EL (cell line): ENCODE results near the gene TIFAB.

Experiments used
- DNase-seq: peaks from one replicate; pipeline ENCODE4 v3.0.0-alpha.2; 2016

TIFAB gene

GRCh38 chr5:135422419-135422818, 29.7 kb downstream of the TIFAB start:
- no peak for DNase-seq

GRCh38 chr5:135417083-135417482, 35.1 kb downstream of the TIFAB start:
- DNase-seq, result no peak

- no peak for DNase-seq
These were observed 47.1 kb downstream of the TIFAB start for GRCh38 chr5:135405082-135405481.

- no peak for DNase-seq
These were observed 50.1 kb downstream of the TIFAB start for GRCh38 chr5:135402031-135402430.

GRCh38 chr5:135400866-135401265, 51.3 kb downstream of the TIFAB start:
- no peak for DNase-seq

- DNase-seq, result no peak
These were observed 52.2 kb downstream of the TIFAB start for GRCh38 chr5:135399794-135400542.

GRCh38 chr5:135398855-135399793, 53.0 kb downstream of the TIFAB start, which contains the start of gene MACROH2A1:
Gene MACROH2A1, minus strand, starts transcription at chr5:135399231. Its CDS starts 10,138 bp downstream, at chr5:135389093.
- DNase-seq, result peak; percentile 84

- peak; percentile 38 for DNase-seq
These were observed 53.8 kb downstream of the TIFAB start for GRCh38 chr5:135398160-135398854.
